IMR-90 (cell line): ENCODE measurements around the gene GCNA. TPM values are rescaled to one million over a fixed set of nuclear protein-coding genes. Genes with fewer than 3 reads are reported as not detected.

ENCODE experiments used
- ATAC-seq: fragments of 200-7000 bp; cut with Tn5 transposase; 2 replicates; pipeline ENCODE4 v1.9.1; 2020; ENCODE audit warnings: low read depth, mild to moderate bottlenecking, moderate library complexity
- BruUV-seq: library from RNA; stranded (reverse); fragments of 400-500 nt; replicated peaks from 2 replicates; lab custom pipeline; 2021; lab: Mats Ljungman, UMichigan
- CTCF ChIA-PET: fragments of 300-600 bp; formaldehyde crosslinking; extraction: SDS; loops from one replicate; lab custom pipeline; 2021; ENCODE audit warnings: antibody characterized with exemption; lab: Yijun Ruan, JAX
- POLR2A ChIA-PET: fragments of 300-600 bp; sonication (Branson Sonifier 250); formaldehyde crosslinking; loops from one replicate; lab custom pipeline; 2022; ENCODE audit warnings: antibody characterized with exemption; ENCODE audit not compliant: unreplicated experiment; lab: Charles Lee
- DNase-seq: peaks from one replicate; pipeline ENCODE4 v3.0.0; 2013
- H2AFZ ChIP-seq: replicated peaks from 2 replicates; pipeline ENCODE3; 2013; ENCODE audit warnings: low read length, mild to moderate bottlenecking; ENCODE audit not compliant: poor library complexity
- H2AK5ac ChIP-seq: 2 replicates; pipeline ENCODE4 v1.6.1; 2013; ENCODE audit warnings: low read depth, low read length, inconsistent platforms
- H2AK9ac ChIP-seq: replicated peaks from 2 replicates; pipeline ENCODE3; 2013; ENCODE audit warnings: mild to moderate bottlenecking, low read depth, low read length, moderate library complexity; ENCODE audit not compliant: poor library complexity
- H2BK120ac ChIP-seq: 2 replicates; pipeline ENCODE4 v1.6.1; 2013; ENCODE audit warnings: low read depth, low read length, inconsistent platforms
- H2BK15ac ChIP-seq: 3 replicates; pipeline ENCODE4 v1.6.1; 2013; ENCODE audit warnings: low read depth, low read length, inconsistent platforms
- H2BK20ac ChIP-seq: 2 replicates; pipeline ENCODE4 v1.6.1; 2013; ENCODE audit warnings: low read depth, mild to moderate bottlenecking, inconsistent platforms, low read length, moderate library complexity
- H2BK5ac ChIP-seq: 2 replicates; pipeline ENCODE4 v1.6.1; 2013; ENCODE audit warnings: mild to moderate bottlenecking, low read depth, low read length, inconsistent platforms; ENCODE audit not compliant: poor library complexity, severe bottlenecking
- H3K14ac ChIP-seq: replicated peaks from 2 replicates; pipeline ENCODE4 v1.6.1; 2013; ENCODE audit warnings: low read depth, low read length, inconsistent platforms
- H3K18ac ChIP-seq: 2 replicates; pipeline ENCODE4 v1.6.1; 2013; ENCODE audit warnings: low read depth, low read length, control low read depth
- H3K23ac ChIP-seq: 2 replicates; pipeline ENCODE4 v1.6.1; 2013; ENCODE audit warnings: low read depth, low read length, inconsistent platforms
- H3K27ac ChIP-seq: 2 replicates; pipeline ENCODE4 v1.5.1; 2013; ENCODE audit warnings: mild to moderate bottlenecking, control low read depth, low read length; ENCODE audit not compliant: insufficient read depth
- H3K27me3 ChIP-seq: 2 replicates; pipeline ENCODE4 v1.6.1; 2013; ENCODE audit warnings: low read length; ENCODE audit not compliant: control insufficient read depth, insufficient read depth
- H3K36me3 ChIP-seq: 2 replicates; pipeline ENCODE4 v1.6.1; 2013; ENCODE audit warnings: low read length, mixed read lengths; ENCODE audit not compliant: control insufficient read depth, insufficient read depth
- H3K4ac ChIP-seq: 2 replicates; pipeline ENCODE4 v1.6.1; 2013; ENCODE audit warnings: low read depth, low read length, inconsistent platforms
- H3K4me1 ChIP-seq: 2 replicates; pipeline ENCODE4 v1.6.1; 2013; ENCODE audit warnings: low read length, mixed read lengths; ENCODE audit not compliant: control insufficient read depth, insufficient read depth
- H3K4me2 ChIP-seq: 2 replicates; pipeline ENCODE4 v1.6.1; 2013; ENCODE audit warnings: low read depth, mild to moderate bottlenecking, control low read depth, low read length, moderate library complexity
- H3K4me3 ChIP-seq: 2 replicates; pipeline ENCODE4 v1.5.1; 2013; ENCODE audit warnings: low read depth, mild to moderate bottlenecking, control low read depth, low read length, moderate library complexity; ENCODE audit not compliant: insufficient read depth
- H3K56ac ChIP-seq: 2 replicates; pipeline ENCODE4 v1.6.1; 2013; ENCODE audit warnings: low read length, inconsistent platforms; ENCODE audit not compliant: insufficient read depth; ENCODE audit errors: extremely low read depth
- H3K79me1 ChIP-seq, 2 experiments: 2 replicates each; pipeline ENCODE4 v1.6.1; 2013; ENCODE audit warnings: low read length in 2 of 2, inconsistent platforms in 1 of 2, low read depth in 1 of 2
- H3K9ac ChIP-seq: 2 replicates; pipeline ENCODE4 v1.6.1; 2013; ENCODE audit warnings: low read depth, low read length, control low read depth
- H3K9me1 ChIP-seq: 2 replicates; pipeline ENCODE4 v1.6.1; 2013; ENCODE audit warnings: low read length, inconsistent platforms; ENCODE audit not compliant: insufficient read depth
- H3K9me3 ChIP-seq: 2 replicates; pipeline ENCODE4 v1.6.1; 2013; ENCODE audit warnings: low read length; ENCODE audit not compliant: control insufficient read depth, insufficient read depth
- H4K20me1 ChIP-seq: 2 replicates; pipeline ENCODE4 v1.6.1; 2013; ENCODE audit warnings: low read length, inconsistent platforms; ENCODE audit not compliant: insufficient read depth
- H4K5ac ChIP-seq: 2 replicates; pipeline ENCODE4 v1.6.1; 2013; ENCODE audit warnings: mild to moderate bottlenecking, low read depth, low read length, control low read depth
- H4K8ac ChIP-seq, 2 experiments: 2 replicates each; pipeline ENCODE4 v1.6.1; 2013; ENCODE audit warnings: low read depth in 2 of 2, low read length in 2 of 2, control low read depth in 1 of 2, inconsistent platforms in 1 of 2
- H4K91ac ChIP-seq: 2 replicates; pipeline ENCODE4 v1.6.1; 2013; ENCODE audit warnings: low read depth, low read length, inconsistent platforms; ENCODE audit not compliant: insufficient read depth
- CEBPB ChIP-seq: IDR thresholded peaks from 2 replicates; pipeline ENCODE4 v1.6.1; 2012; ENCODE audit warnings: low read depth, low read length, improper control_type of control experiment
- CTCF ChIP-seq: conservative IDR thresholded peaks from 2 replicates; pipeline ENCODE4 v1.5.1; 2012; ENCODE audit warnings: mild to moderate bottlenecking, low read depth, low read length, improper control_type of control experiment
- NFE2L2 ChIP-seq: fragments of 150-350 bp; IDR thresholded peaks from 2 replicates; pipeline ENCODE4 v1.6.1; 2016; ENCODE audit warnings: low read depth, mild to moderate bottlenecking, low read length
- RAD21 ChIP-seq: IDR thresholded peaks from 2 replicates; pipeline ENCODE4 v1.6.1; 2012; ENCODE audit warnings: low read length, improper control_type of control experiment
- USF2 ChIP-seq: fragments of 150-350 bp; IDR thresholded peaks from 2 replicates; pipeline ENCODE4 v1.6.1; 2017; ENCODE audit warnings: mild to moderate bottlenecking, antibody characterized with exemption, low read length, low read depth
- WGBS, 2 experiments: methylation state at CpG; one replicate each; pipeline versions ENCODE4 v1.1.5 to v1.1.7; 2013; ENCODE audit warnings: missing lambda C conversion rate in 2 of 2; ENCODE audit not compliant: insufficient read length in 1 of 2; ENCODE audit errors: extremely low coverage in 2 of 2; 5-methylcytosine and 5-hydroxymethylcytosine counted together
- dilution Hi-C: fragments of 300-500 bp; cut with HindIII; formaldehyde crosslinking; loops from one replicate; pipeline ENCODE4 v1.14.3; 2018; ENCODE audit warnings: low sequenced_read_pairs; ENCODE audit not compliant: unreplicated experiment
- in situ Hi-C: fragments of 300-500 bp; cut with MboI; formaldehyde crosslinking; loops from 3 replicates; pipeline ENCODE4 v1.14.3; 2019; ENCODE audit warnings: low sequenced_read_pairs, inconsistent platforms, mixed read lengths
- intact Hi-C: fragments of 100-400 bp; cut with micrococcal nuclease; formaldehyde crosslinking; loops from 2 replicates; pipeline ENCODE4 v1.10.0; 2022
- polyA plus RNA-seq, 3 experiments: library from polyadenylated mRNA; depleted of rRNA; stranded (reverse); fragments of >200 nt; gene quantifications; 2 replicates each; pipeline ENCODE4 v1.2.3, GENCODE V29; 2012; ENCODE audit warnings: low replicate concordance in 1 of 3
- total RNA-seq: library from RNA; depleted of rRNA; stranded (reverse); fragments of >200 nt; gene quantifications from 2 replicates; pipeline ENCODE4 v1.2.3, GENCODE V29; 2012

Gene GCNA
- total and polyA plus RNA-seq, 2 of the 4 experiments (the other 2 are of a cell fraction), result 0.90 to 1.3 TPM

DNA sequence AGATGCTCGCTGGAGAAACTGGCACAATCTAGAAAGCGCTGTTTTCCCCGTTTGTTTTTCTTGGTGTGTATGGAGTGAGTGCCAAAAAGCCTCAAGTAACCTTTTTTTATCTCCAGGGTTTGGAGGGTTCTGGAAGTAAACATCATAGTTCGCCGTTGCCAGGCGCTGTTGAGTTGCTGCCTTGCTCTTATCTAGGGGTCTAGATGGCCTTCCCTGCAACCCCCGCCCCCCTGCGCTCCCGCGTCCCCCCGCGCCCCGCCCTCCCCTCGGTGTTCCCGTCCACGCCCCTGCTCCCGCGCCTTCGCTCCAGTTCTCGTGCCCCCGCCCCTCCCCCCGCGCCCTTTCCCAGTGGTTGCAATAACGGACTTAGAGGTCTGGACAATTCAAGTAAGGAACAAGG, 555 bp upstream of the GCNA start:
- Histone ChIP-seq H4K8ac (no peak overlapping the region), H3K23ac (no peak overlapping the region), H3K56ac (no peak overlapping the region), H2AK5ac (no peak overlapping the region), H3K4me1 (no peaks in the 10 kb centered on the region), H2BK5ac (no peak overlapping the region), H3K79me1 (peaks cover 0 to 7% of the 10 kb centered on the region in 2 experiments; a peak in 2 of 4 replicates), H2BK120ac (no peak overlapping the region), H3K9me1 (no peaks in the 10 kb centered on the region), H4K5ac (no peak overlapping the region), H3K9ac (no peak overlapping the region), H3K27me3 (no peaks in the 10 kb centered on the region; the same call in 1 of the 2 replicates), H2AK9ac (no peak overlapping the region), H3K9me3 (no peaks in the 10 kb centered on the region), H2BK20ac (no peak overlapping the region), H3K14ac (no peak overlapping the region), H2BK15ac (no peak overlapping the region), H4K20me1 (no peaks in the 10 kb centered on the region; the same call in 1 of the 2 replicates), H2AFZ (no peak overlapping the region), H3K4me3 (no peak overlapping the region), H3K18ac (no peak overlapping the region), H3K4me2 (no peak overlapping the region), H3K4ac (no peak overlapping the region), H4K91ac (no peak overlapping the region), H3K27ac (no peak overlapping the region), H3K36me3 (peaks cover 9% of the 10 kb centered on the region)
- dilution Hi-C loops (no loop called here), intact Hi-C loops (loop anchor here (10.0 kb wide), 1 partner anchor 193 kb away; no protein-coding TSS in a partner anchor), in situ Hi-C loops (no loop called here)
- no peak for ATAC-seq
- no TSS peak for BruUV-seq
- DNase-seq, result no peak
- POLR2A ChIA-PET, result no interaction called here
- CTCF ChIA-PET, result no interaction called here
- TF ChIP-seq RAD21 (no peak), CEBPB (no peak), CTCF (no peak), NFE2L2 (no peak), USF2 (no peak)
- 50% methylated on average over 2 of the region's 24 CpGs; no CpG with 5 or more reads in 1 of the 2 experiments for WGBS, 2 experiments
